A549 (cell line): Measurements from ENCODE around the gene KLHL22.

Source experiments
- BHLHE40 ChIP-seq: IDR thresholded peaks from 2 replicates; pipeline ENCODE4 v1.6.1; 2012; ENCODE audit warnings: low read depth, low read length, inconsistent platforms
- CBX2 ChIP-seq: fragments of 200-600 bp; sonication (generic); IDR thresholded peaks from 2 replicates; pipeline ENCODE4 v1.6.1; 2016; ENCODE audit warnings: low read depth, mild to moderate bottlenecking, borderline replicate concordance
- CTCF ChIP-seq: fragments of >200 bp; sonication (Bioruptor Twin); formaldehyde crosslinking; IDR thresholded peaks from 3 replicates; pipeline ENCODE4 v1.5.1; 2016
- ESRRA ChIP-seq: fragments of 150-350 bp; IDR thresholded peaks from 2 replicates; pipeline ENCODE4 v1.6.1; 2014; ENCODE audit warnings: mild to moderate bottlenecking, low read length, borderline replicate concordance
- FOXS1 ChIP-seq: fragments of 250-450 bp; sonication (Bioruptor Pico); IDR thresholded peaks from 2 replicates; pipeline ENCODE4 v1.5.0; 2020; ENCODE audit warnings: mild to moderate bottlenecking, moderate library complexity
- GATA3 ChIP-seq: IDR thresholded peaks from 2 replicates; pipeline ENCODE4 v1.6.1; 2012; ENCODE audit warnings: borderline replicate concordance
- HEYL ChIP-seq: fragments of 250-450 bp; sonication (Bioruptor Pico); IDR thresholded peaks from 2 replicates; pipeline ENCODE4 v1.8.0; 2021; ENCODE audit warnings: mild to moderate bottlenecking, moderate library complexity
- HMGXB4 ChIP-seq: fragments of 250-450 bp; sonication (Bioruptor Pico); IDR thresholded peaks from 2 replicates; pipeline ENCODE4 v1.5.0; 2021; ENCODE audit warnings: mild to moderate bottlenecking, moderate library complexity, borderline replicate concordance
- MAZ ChIP-seq: fragments of 150-350 bp; IDR thresholded peaks from 2 replicates; pipeline ENCODE4 v1.6.1; 2014; ENCODE audit warnings: antibody characterized with exemption, low read depth, low read length, borderline replicate concordance
- PBX3 ChIP-seq: IDR thresholded peaks from 2 replicates; pipeline ENCODE4 v1.6.1; 2012
- POLR2A ChIP-seq: IDR thresholded peaks from 2 replicates; pipeline ENCODE4 v1.6.1; 2012; ENCODE audit warnings: mild to moderate bottlenecking, low read length
- SMC3 ChIP-seq: fragments of >200 bp; sonication (Bioruptor Twin); formaldehyde crosslinking; IDR thresholded peaks from 3 replicates; pipeline ENCODE4 v1.6.1; 2018; ENCODE audit warnings: inconsistent platforms
- TP53 ChIP-seq: fragments of 250-450 bp; sonication (Bioruptor Pico); IDR thresholded peaks from 2 replicates; pipeline ENCODE4 v1.5.0; 2021; ENCODE audit warnings: mild to moderate bottlenecking, moderate library complexity

- no peak for TF ChIP-seq BHLHE40
- TF ChIP-seq HEYL (CRISPR knock-in tag) = no peak
- TF ChIP-seq CTCF = no peak
- no peak for TF ChIP-seq TP53 (CRISPR knock-in tag)
- TF ChIP-seq PBX3 = no peak
- TF ChIP-seq GATA3 = no peak
- TF ChIP-seq SMC3 = no peak
- no peak for TF ChIP-seq CBX2
- no peak for TF ChIP-seq FOXS1
- no peak for TF ChIP-seq POLR2A
- no peak for TF ChIP-seq HMGXB4 (CRISPR knock-in tag)
- TF ChIP-seq MAZ = no peak
- no peak for TF ChIP-seq ESRRA
These were observed 57.8 kb downstream of the KLHL22 start, which contains the start of gene SCARF2 for GRCh38 chr22:20437613-20438426.
